ENCODE data around the gene FSD1. TPM values are rescaled to one million over a fixed set of nuclear protein-coding genes. Genes with fewer than 3 reads are reported as not detected.
"Not testable (repeated sequence)": the region's sequence is repeated elsewhere in the genome, so short reads cannot be mapped to it uniquely, and the experiment has no call there.

Gene FSD1
- total RNA-seq, 2 donors from 2014 or later: 6.4 TPM; not detected in 1

GRCh38 chr19:4327252-4327876 lies 23.0 kb downstream of the FSD1 start:
- intact Hi-C loops (cut with DNase I): no loop called here
- Histone ChIP-seq H3K27ac (no peak overlapping the region), H3K9me3 (no peaks in the 10 kb centered on the region), H3K4me3 (peak overlapping the region in 1 of 2 donors; percentile 24), H3K27me3 (replicated peaks; ENCODE audit: insufficient read depth) (no peaks in the 10 kb centered on the region), H3K36me3 (no peaks in the 10 kb centered on the region), H3K4me1 (replicated peaks) (no peaks in the 10 kb centered on the region)
- WGBS: 33% methylated on average over 30 of the region's 30 CpGs
- no peak for DNase-seq (ENCODE audit: low spot score)
- TF ChIP-seq CTCF (IDR thresholded peaks at IDR 0.05): no peak
- no peak for TF ChIP-seq POLR2A (IDR thresholded peaks at IDR 0.05)
- no peak for TF ChIP-seq POLR2AphosphoS5 (IDR thresholded peaks at IDR 0.05)

GRCh38 chr19:4327877-4328242 lies 23.5 kb downstream of the FSD1 start:
- TF ChIP-seq POLR2A (IDR thresholded peaks at IDR 0.05): no peak
- TF ChIP-seq POLR2AphosphoS5 (IDR thresholded peaks at IDR 0.05): no peak
- TF ChIP-seq CTCF (IDR thresholded peaks at IDR 0.05): no peak
- no peak for DNase-seq (ENCODE audit: low spot score)
- intact Hi-C loops (cut with DNase I): no loop called here
- no peaks in the 10 kb centered on the region for H3K9me3 ChIP-seq
- H3K4me1 ChIP-seq (replicated peaks): no peaks in the 10 kb centered on the region
- H3K27ac ChIP-seq: peak overlapping the region in 1 of 2 donors; percentile 42
- peak overlapping the region in 1 of 2 donors; percentile 24 for H3K4me3 ChIP-seq
- WGBS: 28% methylated on average over 13 of the region's 13 CpGs
- no peaks in the 10 kb centered on the region for H3K27me3 ChIP-seq (replicated peaks; ENCODE audit: insufficient read depth)
- H3K36me3 ChIP-seq: no peaks in the 10 kb centered on the region

GRCh38 chr19:4328243-4328990 lies 24.0 kb downstream of the FSD1 start:
- intact Hi-C loops (cut with DNase I): no loop called here
- WGBS: 11% methylated on average over 49 of the region's 49 CpGs
- TF ChIP-seq CTCF (IDR thresholded peaks at IDR 0.05): no peak
- TF ChIP-seq POLR2AphosphoS5 (IDR thresholded peaks at IDR 0.05): no peak
- no peak for TF ChIP-seq POLR2A (IDR thresholded peaks at IDR 0.05)
- Histone ChIP-seq H3K9me3 (no peaks in the 10 kb centered on the region), H3K36me3 (no peaks in the 10 kb centered on the region), H3K4me1 (replicated peaks) (no peaks in the 10 kb centered on the region), H3K27me3 (replicated peaks; ENCODE audit: insufficient read depth) (no peaks in the 10 kb centered on the region), H3K27ac (no peak overlapping the region), H3K4me3 (peak overlapping the region; percentile 12 to 24)
- DNase-seq (ENCODE audit: low spot score): peak; percentile 36

- DNase-seq (ENCODE audit: low spot score): not testable (repeated sequence)
Measured at GRCh38 chr19:4328991-4329681, 24.7 kb downstream of the FSD1 start.

GRCh38 chr19:4329858-4330257 lies 25.5 kb downstream of the FSD1 start:
- H3K9me3 ChIP-seq: no peaks in the 10 kb centered on the region
- H3K27me3 ChIP-seq (replicated peaks; ENCODE audit: insufficient read depth): no peaks in the 10 kb centered on the region
- intact Hi-C loops (cut with DNase I): no loop called here
- no peaks in the 10 kb centered on the region for H3K4me1 ChIP-seq (replicated peaks)
- H3K27ac ChIP-seq: no peak overlapping the region
- WGBS: 98% methylated on average over 19 of the region's 19 CpGs
- no peaks in the 10 kb centered on the region for H3K36me3 ChIP-seq
- H3K4me3 ChIP-seq: no peak overlapping the region
- no peak for DNase-seq (ENCODE audit: low spot score)
- TF ChIP-seq POLR2AphosphoS5 (IDR thresholded peaks at IDR 0.05) (no peak), POLR2A (IDR thresholded peaks at IDR 0.05) (no peak), CTCF (IDR thresholded peaks at IDR 0.05) (no peak)

More at GRCh38 chr19:4328991-4329681, 24.7 kb downstream of the FSD1 start:
- 75% methylated on average over 35 of the region's 35 CpGs for WGBS
- H3K36me3 ChIP-seq; intact Hi-C loops (cut with DNase I); H3K27me3 ChIP-seq (replicated peaks; ENCODE audit: insufficient read depth); H3K9me3 ChIP-seq; H3K4me1 ChIP-seq (replicated peaks); H3K27ac ChIP-seq: not testable (repeated sequence)
- H3K4me3 ChIP-seq: peak overlapping the region; percentile 12

All from prostate gland (tissue), 2 donors.